SK-N-MC (cell line): ENCODE results near the gene PC.

Experiments
- FOXP2 ChIP-seq: optimal IDR thresholded peaks from 2 replicates; pipeline ENCODE3; 2011; ENCODE audit warnings: mild to moderate bottlenecking, moderate library complexity; ENCODE audit not compliant: insufficient read depth; ENCODE audit errors: extremely low read length, control extremely low read depth
- POLR2AphosphoS5 ChIP-seq: IDR thresholded peaks from 2 replicates; pipeline ENCODE4 v1.6.1; 2012; ENCODE audit warnings: mild to moderate bottlenecking, low read depth, low read length, borderline replicate concordance

DNA sequence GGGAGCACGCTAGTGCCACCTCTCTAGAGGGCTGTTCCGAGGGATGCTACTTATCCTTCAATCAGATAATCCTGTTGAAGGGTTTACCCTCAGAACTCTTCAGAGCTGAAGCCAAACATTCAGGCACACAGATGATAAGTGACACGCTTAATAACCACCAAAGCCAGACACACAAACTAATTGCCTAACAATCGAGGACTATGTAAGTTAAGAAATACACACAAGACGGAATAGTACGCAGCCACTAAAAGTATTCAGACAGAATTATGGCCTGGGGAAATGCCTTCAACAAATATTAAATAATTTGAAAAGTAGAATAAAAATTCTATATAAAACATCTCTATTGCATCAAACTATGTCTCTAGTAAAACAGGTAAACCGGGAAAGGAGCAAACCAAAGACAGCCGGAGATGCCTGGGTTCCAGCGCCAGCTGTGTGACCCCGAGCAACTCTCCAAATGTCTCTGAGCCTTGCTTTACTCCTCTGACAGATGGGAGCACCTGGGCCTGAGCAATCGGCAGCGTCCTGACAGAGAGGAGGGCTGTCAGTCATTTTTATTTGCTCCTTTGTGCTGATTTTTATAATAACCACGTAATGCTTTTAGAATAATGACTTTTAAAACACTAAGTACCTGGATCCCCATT is 90.0 kb downstream of the PC start:
- TF ChIP-seq POLR2AphosphoS5 (no peak), FOXP2 (no peak)
